ENCODE data around the gene EFHB. TPM values are rescaled to one million over a fixed set of nuclear protein-coding genes. Genes with fewer than 3 reads are reported as not detected.

Gene EFHB
- polyA plus RNA-seq, 1 experiment = 0.24 TPM

GRCh38 chr3:19917167-19917566, 16.9 kb downstream of the EFHB start:
- H3K27me3 ChIP-seq (ENCODE audit: control insufficient read depth, insufficient read depth, low read length) = no peaks in the 10 kb centered on the region
- H3K4me3 ChIP-seq (ENCODE audit: low read depth, low read length) = no peak overlapping the region
- no peak for TF ChIP-seq CTCF (IDR thresholded peaks at IDR 0.05; ENCODE audit: low read depth, low read length)
- ChIA-PET POLR2A (no interaction called here), CTCF (no interaction called here)
- H3K27ac ChIP-seq (ENCODE audit: low read depth, low read length) = no peak overlapping the region
- DNase-seq (ENCODE audit: low read depth, low spot score) = no peak
- no peaks in the 10 kb centered on the region for H3K9me3 ChIP-seq (ENCODE audit: control insufficient read depth, insufficient read depth, low read length)

GRCh38 chr3:19911452-19911851, 22.6 kb downstream of the EFHB start:
- Histone ChIP-seq H3K4me3 (ENCODE audit: low read depth, low read length) (no peak overlapping the region), H3K27me3 (ENCODE audit: control insufficient read depth, insufficient read depth, low read length) (no peaks in the 10 kb centered on the region), H3K9me3 (ENCODE audit: control insufficient read depth, insufficient read depth, low read length) (no peaks in the 10 kb centered on the region), H3K27ac (ENCODE audit: low read depth, low read length) (no peak overlapping the region)
- no peak for TF ChIP-seq CTCF (IDR thresholded peaks at IDR 0.05; ENCODE audit: low read depth, low read length)
- ChIA-PET CTCF (no interaction called here), POLR2A (no interaction called here)
- DNase-seq (ENCODE audit: low read depth, low spot score) = no peak

- no peak overlapping the region for H3K27ac ChIP-seq (ENCODE audit: low read depth, low read length)
- no peak for TF ChIP-seq CTCF (IDR thresholded peaks at IDR 0.05; ENCODE audit: low read depth, low read length)
- no peak overlapping the region for H3K4me3 ChIP-seq (ENCODE audit: low read depth, low read length)
- H3K27me3 ChIP-seq (ENCODE audit: control insufficient read depth, insufficient read depth, low read length) = no peaks in the 10 kb centered on the region
- H3K9me3 ChIP-seq (ENCODE audit: control insufficient read depth, insufficient read depth, low read length) = no peaks in the 10 kb centered on the region
- CTCF ChIA-PET = no interaction called here
- DNase-seq (ENCODE audit: low read depth, low spot score) = no peak
- POLR2A ChIA-PET = no interaction called here
These were observed 26.5 kb downstream of the EFHB start for GRCh38 chr3:19907523-19907922.

- H3K27me3 ChIP-seq (ENCODE audit: control insufficient read depth, insufficient read depth, low read length) = no peaks in the 10 kb centered on the region
- CTCF ChIA-PET = no interaction called here
- no peak for DNase-seq (ENCODE audit: low read depth, low spot score)
These were observed 30.4 kb downstream of the EFHB start for GRCh38 chr3:19903649-19904048.

GRCh38 chr3:19901918-19902317, 32.1 kb downstream of the EFHB start:
- ChIA-PET CTCF (interaction anchor here (0.7 to 1.7 kb wide), 2 partner anchors 16 to 17 kb away, joined by 3 to 6 read pairs; no protein-coding TSS in a partner anchor), POLR2A (no interaction called here)
- Histone ChIP-seq H3K9me3 (ENCODE audit: control insufficient read depth, insufficient read depth, low read length) (no peaks in the 10 kb centered on the region), H3K27ac (ENCODE audit: low read depth, low read length) (no peak overlapping the region), H3K27me3 (ENCODE audit: control insufficient read depth, insufficient read depth, low read length) (no peaks in the 10 kb centered on the region), H3K4me3 (ENCODE audit: low read depth, low read length) (no peak overlapping the region)
- DNase-seq (ENCODE audit: low read depth, low spot score) = no peak
- no peak for TF ChIP-seq CTCF (IDR thresholded peaks at IDR 0.05; ENCODE audit: low read depth, low read length)

More at GRCh38 chr3:19903649-19904048, 30.4 kb downstream of the EFHB start:
- H3K9me3 ChIP-seq (ENCODE audit: control insufficient read depth, insufficient read depth, low read length) = no peaks in the 10 kb centered on the region
- TF ChIP-seq CTCF (IDR thresholded peaks at IDR 0.05; ENCODE audit: low read depth, low read length) = no peak
- H3K4me3 ChIP-seq (ENCODE audit: low read depth, low read length) = no peak overlapping the region
- H3K27ac ChIP-seq (ENCODE audit: low read depth, low read length) = no peak overlapping the region
- POLR2A ChIA-PET = no interaction called here
